ENCODE results near the gene CENPU. TPM values are rescaled to one million over a fixed set of nuclear protein-coding genes. Genes with fewer than 3 reads are reported as not detected.

Gene CENPU
- polyA plus RNA-seq, 1 donor from 2014 or later, result 13.0 TPM

- H3K36me3 ChIP-seq (ENCODE audit: insufficient read depth, low read length), result no peaks in the 10 kb centered on the region
- no peak overlapping the region for H3K27ac ChIP-seq (ENCODE audit: low read length)
- no peak overlapping the region for H3K4me3 ChIP-seq (ENCODE audit: low read length)
- H3K9me3 ChIP-seq (ENCODE audit: low read length), result no peaks in the 10 kb centered on the region
- H2AFZ ChIP-seq (ENCODE audit: low read depth, low read length), result no peak overlapping the region
- no peaks in the 10 kb centered on the region for H4K20me1 ChIP-seq (ENCODE audit: insufficient read depth)
- H3K9me2 ChIP-seq (ENCODE audit: insufficient read depth, low read length), result no peaks in the 10 kb centered on the region
- no peak overlapping the region for H3K4me2 ChIP-seq (ENCODE audit: low read length)
- no peaks in the 10 kb centered on the region for H3K27me3 ChIP-seq (ENCODE audit: insufficient read depth, low read depth, low read length)
- TF ChIP-seq EP300 (conservative IDR thresholded peaks at IDR 0.05; ENCODE audit: poor library complexity, severe bottlenecking) (no peak), POLR2AphosphoS5 (IDR thresholded peaks at IDR 0.05) (no peak), MXI1 (conservative IDR thresholded peaks at IDR 0.05; ENCODE audit: poor library complexity, severe bottlenecking) (no peak), CTCF (IDR thresholded peaks at IDR 0.05; ENCODE audit: poor library complexity, severe bottlenecking) (no peak), RAD21 (conservative IDR thresholded peaks at IDR 0.05) (no peak), SMC3 (conservative IDR thresholded peaks at IDR 0.05; ENCODE audit: poor library complexity) (no peak), EZH2 (IDR thresholded peaks at IDR 0.05; ENCODE audit: borderline replicate concordance, insufficient read depth, low read length, poor library complexity, severe bottlenecking) (no peak), TAF1 (IDR thresholded peaks at IDR 0.05; ENCODE audit: low read depth) (no peak)
- TF ChIP-seq, protein P1, sequence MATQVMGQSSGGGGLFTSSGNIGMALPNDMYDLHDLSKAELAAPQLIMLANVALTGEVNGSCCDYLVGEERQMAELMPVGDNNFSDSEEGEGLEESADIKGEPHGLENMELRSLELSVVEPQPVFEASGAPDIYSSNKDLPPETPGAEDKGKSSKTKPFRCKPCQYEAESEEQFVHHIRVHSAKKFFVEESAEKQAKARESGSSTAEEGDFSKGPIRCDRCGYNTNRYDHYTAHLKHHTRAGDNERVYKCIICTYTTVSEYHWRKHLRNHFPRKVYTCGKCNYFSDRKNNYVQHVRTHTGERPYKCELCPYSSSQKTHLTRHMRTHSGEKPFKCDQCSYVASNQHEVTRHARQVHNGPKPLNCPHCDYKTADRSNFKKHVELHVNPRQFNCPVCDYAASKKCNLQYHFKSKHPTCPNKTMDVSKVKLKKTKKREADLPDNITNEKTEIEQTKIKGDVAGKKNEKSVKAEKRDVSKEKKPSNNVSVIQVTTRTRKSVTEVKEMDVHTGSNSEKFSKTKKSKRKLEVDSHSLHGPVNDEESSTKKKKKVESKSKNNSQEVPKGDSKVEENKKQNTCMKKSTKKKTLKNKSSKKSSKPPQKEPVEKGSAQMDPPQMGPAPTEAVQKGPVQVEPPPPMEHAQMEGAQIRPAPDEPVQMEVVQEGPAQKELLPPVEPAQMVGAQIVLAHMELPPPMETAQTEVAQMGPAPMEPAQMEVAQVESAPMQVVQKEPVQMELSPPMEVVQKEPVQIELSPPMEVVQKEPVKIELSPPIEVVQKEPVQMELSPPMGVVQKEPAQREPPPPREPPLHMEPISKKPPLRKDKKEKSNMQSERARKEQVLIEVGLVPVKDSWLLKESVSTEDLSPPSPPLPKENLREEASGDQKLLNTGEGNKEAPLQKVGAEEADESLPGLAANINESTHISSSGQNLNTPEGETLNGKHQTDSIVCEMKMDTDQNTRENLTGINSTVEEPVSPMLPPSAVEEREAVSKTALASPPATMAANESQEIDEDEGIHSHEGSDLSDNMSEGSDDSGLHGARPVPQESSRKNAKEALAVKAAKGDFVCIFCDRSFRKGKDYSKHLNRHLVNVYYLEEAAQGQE (IDR thresholded peaks at IDR 0.05; ENCODE audit: borderline replicate concordance), result no peak
- H3F3A ChIP-seq (ENCODE audit: insufficient read depth, low read length, poor library complexity, severe bottlenecking), result no peaks in the 10 kb centered on the region
- no peaks in the 10 kb centered on the region for H3K79me2 ChIP-seq (replicated peaks; ENCODE audit: insufficient read depth, low read length)
- no peak overlapping the region for H3K9ac ChIP-seq (ENCODE audit: low read length)
Measured at GRCh38 chr4:184672741-184673140, 61.2 kb downstream of the CENPU start.

GRCh38 chr4:184671101-184671500 is 62.8 kb downstream of the CENPU start:
- no peaks in the 10 kb centered on the region for H3F3A ChIP-seq (ENCODE audit: insufficient read depth, low read length, poor library complexity, severe bottlenecking)
- no peaks in the 10 kb centered on the region for H3K9me2 ChIP-seq (ENCODE audit: insufficient read depth, low read length)
- H3K9ac ChIP-seq (ENCODE audit: low read length), result no peak overlapping the region
- H3K27ac ChIP-seq (ENCODE audit: low read length), result no peak overlapping the region
- no peak overlapping the region for H2AFZ ChIP-seq (ENCODE audit: low read depth, low read length)
- no peaks in the 10 kb centered on the region for H3K9me3 ChIP-seq (ENCODE audit: low read length)
- H3K27me3 ChIP-seq (ENCODE audit: insufficient read depth, low read depth, low read length), result no peaks in the 10 kb centered on the region
- H3K36me3 ChIP-seq (ENCODE audit: insufficient read depth, low read length), result no peaks in the 10 kb centered on the region
- TF ChIP-seq, protein P1 (IDR thresholded peaks at IDR 0.05; ENCODE audit: borderline replicate concordance), result no peak
- no peak for TF ChIP-seq MXI1 (conservative IDR thresholded peaks at IDR 0.05; ENCODE audit: poor library complexity, severe bottlenecking)
- no peak for TF ChIP-seq CTCF (IDR thresholded peaks at IDR 0.05; ENCODE audit: poor library complexity, severe bottlenecking)
- TF ChIP-seq EP300 (conservative IDR thresholded peaks at IDR 0.05; ENCODE audit: poor library complexity, severe bottlenecking), result no peak
- TF ChIP-seq POLR2AphosphoS5 (IDR thresholded peaks at IDR 0.05), result no peak
- no peak for TF ChIP-seq TAF1 (IDR thresholded peaks at IDR 0.05; ENCODE audit: low read depth)
- no peaks in the 10 kb centered on the region for H3K79me2 ChIP-seq (replicated peaks; ENCODE audit: insufficient read depth, low read length)
- no peaks in the 10 kb centered on the region for H4K20me1 ChIP-seq (ENCODE audit: insufficient read depth)
- H3K4me3 ChIP-seq (ENCODE audit: low read length), result no peak overlapping the region
- no peak overlapping the region for H3K4me2 ChIP-seq (ENCODE audit: low read length)
